Cardiac fibroblast (primary cell): ENCODE data around the gene KIN.
"Not testable (repeated sequence)": the region's sequence is repeated elsewhere in the genome, so short reads cannot be mapped to it uniquely, and the experiment has no call there.

Source experiments
- DNase-seq, 2 donors: peaks; one replicate each; pipeline versions ENCODE4 v3.0.0 to v3.0.0-alpha.2; 2010; ENCODE audit warnings: low read depth in 2 of 2
- H3K4me3 ChIP-seq, 2 donors: replicated peaks in 1 of 2; 1 replicate in 1 of 2; 2 replicates in 1 of 2; pipeline ENCODE4 v1.5.1; 2011; ENCODE audit warnings: low read depth in 2 of 2, low read length in 2 of 2, mild to moderate bottlenecking in 2 of 2, moderate library complexity in 1 of 2
- CTCF ChIP-seq: IDR thresholded peaks from one replicate; pipeline ENCODE4 v1.5.1; 2011; ENCODE audit warnings: low read depth, mild to moderate bottlenecking, low read length, inconsistent platforms

KIN gene

GRCh38 chr10:7826971-7827370 is 39.2 kb upstream of the KIN start:
- peak; percentile 53 for TF ChIP-seq CTCF
- DNase-seq = peak; percentile 57 to 67
- H3K4me3 ChIP-seq = no peak overlapping the region

GRCh38 chr10:7824251-7824650 is 36.5 kb upstream of the KIN start:
- TF ChIP-seq CTCF = no peak
- no peak for DNase-seq
- H3K4me3 ChIP-seq = no peak overlapping the region

GRCh38 chr10:7819121-7819460 is 31.3 kb upstream of the KIN start:
- H3K4me3 ChIP-seq = peak overlapping the region; percentile 96 to 97
- peak; percentile 52 for TF ChIP-seq CTCF
- peak; percentile 53 to 59 for DNase-seq

- peak; percentile 86 to 87 for DNase-seq
- no peak for TF ChIP-seq CTCF
- H3K4me3 ChIP-seq = peak within 1 kb of the TSS; percentile 96 to 97
These were observed 30.7 kb upstream of the KIN start, which contains the start of gene TAF3 for GRCh38 chr10:7818295-7819120. TSS of gene TAF3 (plus strand) at chr10:7818505. CDS start at chr10:7818710, 205 bp downstream.

GRCh38 chr10:7817984-7818294 is 30.1 kb upstream of the KIN start:
- no peak for DNase-seq
- no peak for TF ChIP-seq CTCF
- H3K4me3 ChIP-seq = peak overlapping the region; percentile 96 to 97

- H3K4me3 ChIP-seq = peak overlapping the region; percentile 96 to 97
- no peak for TF ChIP-seq CTCF
- DNase-seq = no peak
These were observed 29.8 kb upstream of the KIN start for GRCh38 chr10:7817576-7817975.

GRCh38 chr10:7813481-7813880 is 25.7 kb upstream of the KIN start:
- DNase-seq = no peak
- no peak for TF ChIP-seq CTCF

GRCh38 chr10:7811743-7812142 is 23.9 kb upstream of the KIN start:
- DNase-seq, H3K4me3 ChIP-seq: not testable (repeated sequence)

More at GRCh38 chr10:7813481-7813880, 25.7 kb upstream of the KIN start:
- no peak overlapping the region for H3K4me3 ChIP-seq
